Natural killer cell treated with Interleukin-12 subunit alpha and Interleukin-12 subunit beta and Interleukin-15 and Interleukin-18, amount 100 ng/mL, for 72 hours (primary cell): ENCODE results near the gene RUNX3. TPM values are rescaled to one million over a fixed set of nuclear protein-coding genes. Genes with fewer than 3 reads are reported as not detected.

Source experiments
- ATAC-seq, 2 donors: fragments of 150-1000 bp; cut with Tn5 transposase in 1 of 2; sonication (Bioruptor Pico), chemical (Tn5 transposase) in 1 of 2; 2 replicates each; pipeline ENCODE4 v1.10.0; 2021
- DNase-seq: peaks from one replicate; pipeline ENCODE4 v3.0.0; 2022; ENCODE audit warnings: low spot score
- H3K27ac Mint-ChIP-seq, 2 donors: 1 replicate in 1 of 2; 2 replicates in 1 of 2; pipeline ENCODE4 v1.8.0; 2022; ENCODE audit warnings: mixed read lengths in 2 of 2, mild to moderate bottlenecking in 1 of 2, moderate library complexity in 1 of 2
- H3K27me3 Mint-ChIP-seq, 2 donors: 1 replicate in 1 of 2; 2 replicates in 1 of 2; pipeline ENCODE4 v1.8.0; 2022; ENCODE audit warnings: mixed read lengths in 2 of 2
- H3K36me3 Mint-ChIP-seq: one replicate; pipeline ENCODE4 v1.8.0; 2022; ENCODE audit warnings: mixed read lengths
- H3K4me1 Mint-ChIP-seq, 2 donors: 1 replicate in 1 of 2; 2 replicates in 1 of 2; pipeline ENCODE4 v1.8.0; 2022; ENCODE audit warnings: low read depth in 2 of 2, mixed read lengths in 2 of 2, mild to moderate bottlenecking in 1 of 2
- H3K4me3 Mint-ChIP-seq: one replicate; pipeline ENCODE4 v1.8.0; 2022; ENCODE audit warnings: mixed read lengths
- H3K9me3 Mint-ChIP-seq: 2 replicates; pipeline ENCODE4 v1.8.0; 2022; ENCODE audit warnings: mixed read lengths
- total RNA-seq, 2 donors: library from RNA; stranded (reverse); gene quantifications; one replicate each; pipeline ENCODE4 v1.2.3, GENCODE V29; 2022

RUNX3 gene
- total RNA-seq, 2 donors from 2014 or later: 177 to 186 TPM

DNA sequence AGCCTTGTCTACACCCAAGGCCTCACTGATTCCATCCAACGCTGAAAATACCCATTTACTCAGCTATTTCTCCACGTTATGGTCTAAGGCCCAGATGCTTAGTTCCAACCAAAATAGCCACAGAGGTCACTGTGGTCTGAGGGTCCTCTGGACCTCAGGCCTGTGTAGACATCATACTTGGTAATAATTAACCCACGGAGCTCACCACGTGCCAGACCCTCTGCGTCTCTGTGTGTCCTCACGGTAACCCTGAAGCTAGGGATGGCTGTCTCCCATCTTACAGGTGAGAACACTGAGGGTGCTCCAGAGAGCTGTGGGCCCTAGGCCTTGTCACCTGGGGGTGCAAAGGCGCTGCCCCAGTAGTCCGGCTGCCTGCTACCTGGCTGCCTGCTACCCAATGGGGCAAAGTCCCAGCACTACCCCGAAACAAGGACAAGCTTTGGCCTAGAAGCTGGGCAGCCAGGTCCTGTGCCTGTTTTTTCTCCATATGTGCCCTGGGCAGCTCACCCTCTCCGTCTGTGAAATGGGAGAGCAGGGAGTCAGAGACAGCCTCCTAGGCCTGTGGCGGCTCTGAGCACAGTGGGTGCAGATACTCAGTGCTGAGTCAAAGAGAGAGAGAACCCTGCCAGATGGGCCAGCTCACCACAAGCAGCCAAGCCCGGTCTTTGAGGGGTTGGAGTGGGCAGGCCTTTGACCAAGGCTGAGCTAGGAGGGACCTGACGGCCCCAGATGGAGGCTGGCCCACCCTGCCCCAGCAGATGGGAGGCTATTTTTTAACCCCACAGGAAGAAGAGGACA is 17.0 kb upstream of the RUNX3 start:
- Mint-ChIP-seq H3K36me3 (peaks cover 3% of the 10 kb centered on the region), H3K27me3 (no peaks in the 10 kb centered on the region), H3K27ac (peak overlapping the region; percentile 63 to 83), H3K4me3 (peak overlapping the region; percentile 51), H3K9me3 (no peaks in the 10 kb centered on the region), H3K4me1 (peaks cover 37 to 52% of the 10 kb centered on the region in 2 donors)
- DNase-seq (no peak), ATAC-seq (peak; percentile 82 to 90)

GRCh38 chr1:24945354-24946326 is 15.6 kb upstream of the RUNX3 start:
- H3K27me3 Mint-ChIP-seq: no peaks in the 10 kb centered on the region
- H3K4me1 Mint-ChIP-seq: peaks cover 30 to 52% of the 10 kb centered on the region in 2 donors
- no peak for ATAC-seq
- H3K9me3 Mint-ChIP-seq: no peaks in the 10 kb centered on the region
- peak overlapping the region in 1 of 2 donors; percentile 59 for H3K27ac Mint-ChIP-seq
- H3K4me3 Mint-ChIP-seq: no peak overlapping the region
- peaks cover 5% of the 10 kb centered on the region for H3K36me3 Mint-ChIP-seq
- DNase-seq: no peak

DNA sequence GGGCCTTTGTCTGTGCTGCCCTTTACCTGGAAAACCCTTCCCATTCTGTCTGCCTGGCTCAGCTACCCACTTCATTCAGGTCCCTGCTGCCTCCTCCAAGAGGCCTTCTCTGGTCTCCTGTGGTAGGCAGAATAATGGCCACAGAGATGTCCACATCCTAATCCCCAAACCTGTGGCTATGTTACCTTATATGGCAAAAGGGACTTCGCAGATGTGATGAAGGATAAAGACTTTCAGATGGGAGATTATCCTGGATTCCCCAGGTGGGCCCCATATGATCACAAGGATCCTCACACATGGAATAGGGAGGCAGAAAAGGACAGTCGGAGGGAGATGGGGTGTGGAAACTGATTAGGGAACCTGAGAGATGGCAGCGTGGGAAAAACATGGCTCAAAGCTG is 14.2 kb upstream of the RUNX3 start:
- Mint-ChIP-seq H3K4me1 (peaks cover 30 to 47% of the 10 kb centered on the region in 2 donors), H3K27me3 (no peaks in the 10 kb centered on the region), H3K9me3 (no peaks in the 10 kb centered on the region), H3K36me3 (peaks cover 5% of the 10 kb centered on the region), H3K4me3 (no peak overlapping the region), H3K27ac (peak overlapping the region; percentile 6 to 34)
- ATAC-seq (no peak), DNase-seq (no peak)

DNA sequence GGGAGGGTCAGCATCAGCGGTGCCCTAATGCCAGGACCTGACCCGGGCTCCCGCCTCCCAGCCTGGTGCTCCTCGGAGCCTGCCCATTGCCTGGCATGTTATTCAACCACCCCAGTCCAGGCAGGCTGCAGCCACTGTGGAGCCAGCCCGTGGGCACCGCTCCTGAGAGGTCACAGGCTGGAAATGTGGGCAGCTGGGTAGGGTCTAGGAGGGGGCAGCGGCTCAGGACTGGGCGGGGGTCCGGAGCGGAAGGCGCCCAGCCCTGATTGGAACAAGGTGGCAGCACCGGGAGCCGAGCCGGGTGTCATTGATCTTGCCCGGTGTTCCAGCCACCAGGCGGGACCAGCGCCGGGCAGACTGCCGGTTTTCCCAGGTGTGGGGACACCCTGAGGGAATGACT is 12.7 kb upstream of the RUNX3 start:
- ATAC-seq (no peak), DNase-seq (no peak)
- no peaks in the 10 kb centered on the region for H3K27me3 Mint-ChIP-seq
- peaks cover 32 to 42% of the 10 kb centered on the region in 2 donors for H3K4me1 Mint-ChIP-seq
- H3K4me3 Mint-ChIP-seq: no peak overlapping the region
- no peak overlapping the region for H3K27ac Mint-ChIP-seq
- peaks cover 5% of the 10 kb centered on the region for H3K36me3 Mint-ChIP-seq
- no peaks in the 10 kb centered on the region for H3K9me3 Mint-ChIP-seq

GRCh38 chr1:24941564-24941963 is 11.5 kb upstream of the RUNX3 start:
- Mint-ChIP-seq H3K9me3 (no peaks in the 10 kb centered on the region), H3K36me3 (peaks cover 5% of the 10 kb centered on the region)

GRCh38 chr1:24940231-24940630 is 10.2 kb upstream of the RUNX3 start:
- Mint-ChIP-seq H3K4me3 (no peak overlapping the region), H3K27me3 (no peaks in the 10 kb centered on the region), H3K4me1 (peaks cover 20 to 35% of the 10 kb centered on the region in 2 donors), H3K36me3 (peaks cover 5% of the 10 kb centered on the region), H3K27ac (no peak overlapping the region), H3K9me3 (no peaks in the 10 kb centered on the region)
- ATAC-seq (no peak), DNase-seq (no peak)

More at GRCh38 chr1:24941564-24941963, 11.5 kb upstream of the RUNX3 start:
- Mint-ChIP-seq H3K27ac (peak overlapping the region; percentile 9 to 18), H3K27me3 (no peaks in the 10 kb centered on the region), H3K4me3 (no peak overlapping the region), H3K4me1 (peaks cover 24 to 35% of the 10 kb centered on the region in 2 donors)
- DNase-seq (no peak), ATAC-seq (no peak)

- H3K4me1 Mint-ChIP-seq: peaks cover 21 to 36% of the 10 kb centered on the region in 2 donors
- no peak overlapping the region for H3K27ac Mint-ChIP-seq
- H3K36me3 Mint-ChIP-seq: peaks cover 5% of the 10 kb centered on the region
- DNase-seq (no peak), ATAC-seq (no peak)
- no peaks in the 10 kb centered on the region for H3K9me3 Mint-ChIP-seq
- no peaks in the 10 kb centered on the region for H3K27me3 Mint-ChIP-seq
- no peak overlapping the region for H3K4me3 Mint-ChIP-seq
These were observed 9.7 kb upstream of the RUNX3 start for GRCh38 chr1:24939675-24940193.

DNA sequence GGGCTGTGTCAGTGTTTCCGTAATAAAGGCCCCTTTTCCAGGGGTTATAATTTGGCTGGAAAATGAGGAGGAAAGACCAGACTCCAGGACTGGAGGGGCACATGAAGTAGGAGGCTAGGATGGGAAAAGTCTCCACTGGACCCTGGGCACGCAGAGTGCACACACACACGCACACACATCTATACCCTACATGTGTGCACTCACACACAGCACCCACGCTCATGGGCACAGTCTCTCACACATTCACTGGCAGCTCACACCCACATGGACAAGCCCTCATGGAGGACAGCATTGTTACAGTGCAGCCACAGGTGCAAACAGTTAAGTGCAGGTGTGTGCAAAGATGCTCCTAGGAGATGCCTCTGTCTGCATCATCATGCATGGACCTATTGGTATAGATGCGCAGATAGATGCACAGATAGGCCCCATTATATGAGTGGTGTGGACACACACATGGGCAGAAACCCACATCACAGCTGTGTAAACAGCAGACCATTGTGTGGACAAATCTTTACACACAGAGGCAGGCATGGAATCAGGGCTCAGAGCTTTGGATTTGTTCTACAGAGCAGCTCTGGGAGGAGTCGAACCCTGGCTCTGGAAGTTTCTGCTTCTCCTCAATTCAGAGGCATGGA is 9.1 kb upstream of the RUNX3 start:
- H3K27ac Mint-ChIP-seq: peak overlapping the region in 1 of 2 donors; percentile 10

DNA sequence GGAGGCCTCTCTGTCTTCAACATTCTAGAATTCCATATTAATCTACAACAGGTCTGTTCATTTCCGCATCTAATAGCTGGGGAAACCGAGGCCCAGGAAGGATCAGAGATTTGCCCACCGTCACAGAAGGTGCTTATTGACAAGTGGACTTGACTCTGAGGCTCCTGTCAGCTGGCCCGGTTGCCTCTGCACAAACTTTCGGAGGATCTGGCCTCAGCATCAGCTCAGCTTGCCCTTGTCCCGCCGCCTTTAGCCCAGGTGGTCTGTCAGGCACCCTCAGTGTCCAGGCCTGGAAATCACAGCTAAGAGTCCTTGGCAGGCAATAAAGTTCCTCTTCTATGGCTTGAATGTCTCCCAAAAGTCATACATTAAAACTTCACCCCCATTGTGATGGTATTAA is 8.2 kb upstream of the RUNX3 start:
- Mint-ChIP-seq H3K36me3 (peaks cover 9% of the 10 kb centered on the region), H3K4me1 (peaks cover 29 to 42% of the 10 kb centered on the region in 2 donors), H3K27ac (peak overlapping the region; percentile 14 to 29), H3K9me3 (no peaks in the 10 kb centered on the region), H3K4me3 (no peak overlapping the region), H3K27me3 (no peaks in the 10 kb centered on the region)
- no peak for DNase-seq
- no peak for ATAC-seq

More for the DNA sequence above, 9.1 kb upstream of the RUNX3 start:
- H3K27me3 Mint-ChIP-seq: no peaks in the 10 kb centered on the region
- no peak for DNase-seq
- no peak for ATAC-seq
- peaks cover 9% of the 10 kb centered on the region for H3K36me3 Mint-ChIP-seq
- H3K9me3 Mint-ChIP-seq: no peaks in the 10 kb centered on the region
- no peak overlapping the region for H3K4me3 Mint-ChIP-seq
- H3K4me1 Mint-ChIP-seq: peaks cover 22 to 37% of the 10 kb centered on the region in 2 donors

DNA sequence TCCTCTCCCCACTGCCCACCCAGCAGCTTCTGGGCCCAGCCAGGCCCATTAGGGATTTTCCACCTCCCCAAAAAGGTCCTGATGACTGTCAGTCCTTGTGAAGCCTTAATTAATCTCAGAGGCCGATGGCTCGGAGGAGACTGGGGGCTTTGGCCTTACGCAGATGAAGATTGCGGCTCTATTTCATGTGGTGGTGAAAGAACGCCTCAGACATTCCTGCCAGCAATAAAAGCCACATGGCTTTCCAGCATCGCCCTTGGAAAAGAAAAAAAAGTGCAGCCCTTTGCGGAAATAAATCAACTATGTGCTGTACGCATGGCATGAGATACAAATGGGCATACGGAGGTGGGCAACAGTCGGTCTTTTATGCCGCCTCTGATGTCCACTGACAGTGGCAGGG is 6.6 kb upstream of the RUNX3 start:
- Mint-ChIP-seq H3K27me3 (no peaks in the 10 kb centered on the region), H3K4me1 (peaks cover 34 to 47% of the 10 kb centered on the region in 2 donors), H3K27ac (no peak overlapping the region), H3K4me3 (no peak overlapping the region), H3K9me3 (no peaks in the 10 kb centered on the region), H3K36me3 (peaks cover 5% of the 10 kb centered on the region)
- ATAC-seq (no peak), DNase-seq (no peak)

DNA sequence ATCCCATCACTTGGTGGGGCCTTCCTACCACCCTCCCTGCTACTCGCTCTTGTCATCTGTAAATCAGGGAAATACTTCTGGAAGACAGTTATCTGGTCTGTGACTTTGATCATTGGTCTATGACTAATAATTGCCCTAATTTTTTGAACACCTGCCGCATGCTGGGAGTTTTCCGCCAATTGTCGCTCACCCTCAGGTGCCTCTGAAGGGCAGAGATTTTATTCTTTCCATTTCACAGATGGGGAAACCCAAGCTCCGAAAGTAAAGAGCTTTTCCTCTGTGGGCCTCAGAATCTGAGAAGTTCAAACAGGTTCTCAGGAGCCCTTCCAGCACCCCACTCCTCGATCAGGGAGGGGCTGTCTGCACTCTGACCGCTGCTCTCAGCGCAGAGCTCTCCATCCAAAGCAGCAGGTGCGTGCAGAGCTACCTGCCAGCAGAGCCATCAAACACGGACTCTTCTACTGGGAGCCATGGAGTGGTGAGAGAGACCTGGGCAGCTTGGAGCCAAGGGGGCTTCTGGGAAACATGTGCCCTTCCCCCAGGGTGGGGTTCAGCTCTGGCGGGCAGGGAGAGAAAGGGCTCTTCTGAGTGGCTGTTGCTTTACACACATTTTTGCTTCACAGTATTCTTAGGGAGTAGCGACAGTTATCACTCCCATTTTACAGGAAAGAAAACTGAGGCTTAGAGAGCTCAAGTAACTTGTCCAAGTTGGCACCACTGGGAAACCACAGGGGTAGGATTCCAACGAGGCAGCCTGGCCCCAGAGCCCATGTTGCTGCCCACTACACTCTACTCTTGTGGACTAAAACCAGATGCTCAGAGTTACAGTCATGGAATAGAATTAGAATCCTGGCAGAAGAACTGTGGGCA is 5.8 kb upstream of the RUNX3 start:
- H3K27ac Mint-ChIP-seq: no peak overlapping the region
- no peak for DNase-seq
- ATAC-seq: no peak
- peaks cover 39 to 46% of the 10 kb centered on the region in 2 donors for H3K4me1 Mint-ChIP-seq
- no peak overlapping the region for H3K4me3 Mint-ChIP-seq
- peaks cover 5% of the 10 kb centered on the region for H3K36me3 Mint-ChIP-seq
- H3K9me3 Mint-ChIP-seq: no peaks in the 10 kb centered on the region
- H3K27me3 Mint-ChIP-seq: no peaks in the 10 kb centered on the region

DNA sequence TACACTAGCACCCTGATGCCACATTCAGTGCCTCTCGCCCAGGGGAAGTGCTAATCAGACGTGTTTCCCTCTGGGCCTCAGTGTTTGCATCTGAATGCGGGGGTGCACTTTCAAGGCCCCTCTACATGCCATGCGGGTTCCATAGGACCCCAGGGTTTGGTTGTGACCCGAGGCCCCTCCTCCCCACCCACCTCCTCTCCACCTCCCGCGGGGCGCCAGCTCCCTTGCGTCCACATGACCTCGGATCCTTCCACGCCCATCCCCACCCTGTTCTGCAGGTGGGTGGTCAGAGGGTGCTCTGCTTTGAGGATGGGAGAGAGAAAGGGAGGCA is 5.1 kb upstream of the RUNX3 start:
- H3K4me3 Mint-ChIP-seq: no peak overlapping the region
- no peak overlapping the region for H3K27ac Mint-ChIP-seq
- H3K9me3 Mint-ChIP-seq: no peaks in the 10 kb centered on the region
- H3K27me3 Mint-ChIP-seq: no peaks in the 10 kb centered on the region
- H3K4me1 Mint-ChIP-seq: peaks cover 39 to 49% of the 10 kb centered on the region in 2 donors
- DNase-seq: no peak
- peaks cover 5% of the 10 kb centered on the region for H3K36me3 Mint-ChIP-seq
- ATAC-seq: no peak
